Stimulated activated CD4-positive, alpha-beta T cell treated with anti-CD3 and anti-CD28 coated beads, Interleukin-12 subunit alpha, Interleukin-12 subunit beta, amount 100 ng/mL, for 4 hours (primary cell): ENCODE measurements around the gene TMX4.
"Not testable (repeated sequence)": the region's sequence is repeated elsewhere in the genome, so short reads cannot be mapped to it uniquely, and the experiment has no call there.

ENCODE experiments used
- DNase-seq: peaks from one replicate; pipeline ENCODE4 v3.0.0-alpha.2; 2020

The TMX4 gene, protein sequence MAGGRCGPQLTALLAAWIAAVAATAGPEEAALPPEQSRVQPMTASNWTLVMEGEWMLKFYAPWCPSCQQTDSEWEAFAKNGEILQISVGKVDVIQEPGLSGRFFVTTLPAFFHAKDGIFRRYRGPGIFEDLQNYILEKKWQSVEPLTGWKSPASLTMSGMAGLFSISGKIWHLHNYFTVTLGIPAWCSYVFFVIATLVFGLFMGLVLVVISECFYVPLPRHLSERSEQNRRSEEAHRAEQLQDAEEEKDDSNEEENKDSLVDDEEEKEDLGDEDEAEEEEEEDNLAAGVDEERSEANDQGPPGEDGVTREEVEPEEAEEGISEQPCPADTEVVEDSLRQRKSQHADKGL

DNA sequence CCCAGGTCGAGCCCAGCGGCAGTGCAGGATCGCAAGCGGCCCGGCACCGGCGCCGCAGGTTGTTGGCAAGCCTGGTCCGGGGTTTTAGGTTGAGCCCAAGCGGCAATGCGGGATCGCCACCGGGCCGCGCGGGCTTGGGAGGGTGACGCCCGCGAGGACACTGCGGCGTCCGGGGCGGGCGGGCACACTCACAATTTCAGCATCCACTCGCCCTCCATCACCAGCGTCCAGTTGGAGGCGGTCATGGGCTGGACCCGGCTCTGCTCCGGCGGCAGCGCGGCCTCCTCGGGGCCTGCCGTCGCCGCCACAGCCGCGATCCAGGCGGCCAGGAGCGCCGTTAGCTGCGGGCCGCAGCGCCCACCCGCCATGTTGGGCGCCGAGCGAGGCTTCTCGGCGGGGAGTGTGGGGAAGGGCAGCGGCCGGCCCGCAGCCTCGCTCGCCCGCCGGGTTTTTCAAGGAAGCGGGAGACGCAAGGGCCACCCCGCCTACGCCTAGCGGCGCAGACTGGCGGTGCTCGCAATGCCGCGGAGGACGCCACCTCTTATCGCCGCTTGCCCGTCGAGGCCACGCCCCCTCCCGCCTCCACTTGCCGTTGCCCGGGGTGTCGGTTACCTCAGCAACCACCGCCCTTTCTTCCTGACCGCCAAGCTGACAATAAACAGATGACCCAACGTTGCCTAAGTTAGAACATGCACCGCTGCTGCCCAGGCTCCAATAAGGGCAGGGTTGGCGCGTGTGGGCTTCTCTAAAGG lies at the start of gene TMX4:
TMX4 (minus strand) TSS at position 516 of the 752 bp plus-strand sequence; CDS start at position 368, 148 bp downstream.
- peak; percentile 90 for DNase-seq

DNA sequence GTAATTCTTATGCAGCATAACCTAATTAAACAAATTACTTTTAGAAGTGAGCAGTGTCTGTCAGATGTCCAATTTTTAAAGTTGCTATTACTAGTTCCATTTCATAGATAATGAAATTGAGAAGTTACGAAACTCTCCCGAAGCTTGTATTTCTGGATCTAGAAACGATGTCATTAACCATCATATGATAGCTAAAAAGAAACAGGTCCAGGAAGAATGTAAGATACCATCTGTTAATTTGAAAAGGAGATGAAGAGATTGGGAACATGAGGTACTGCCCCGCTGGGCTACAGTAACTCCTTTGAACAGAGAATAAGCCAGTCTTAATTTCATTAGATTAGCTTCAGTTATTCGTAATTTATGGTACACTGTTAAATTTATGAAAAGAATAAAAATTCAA lies 47.5 kb upstream of the TMX4 start:
- DNase-seq = no peak

DNA sequence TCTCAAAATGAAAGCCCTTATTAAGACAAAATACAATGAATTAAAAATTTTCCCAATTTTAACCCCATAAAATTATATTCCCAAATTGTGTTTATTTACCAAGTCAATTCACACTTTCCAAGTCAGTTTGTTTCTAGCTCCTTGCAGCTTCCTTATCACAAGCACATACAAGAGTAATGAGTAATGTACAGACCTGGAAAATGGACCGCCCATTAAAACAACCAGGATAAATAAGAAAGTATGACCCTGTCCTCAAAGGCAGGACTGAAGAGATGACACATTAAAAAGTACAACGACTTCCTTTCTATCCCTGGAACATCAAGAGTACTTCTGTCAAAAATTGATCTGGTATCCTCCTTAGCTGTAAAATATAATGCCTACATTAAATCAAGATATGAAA lies 47.1 kb upstream of the TMX4 start:
- DNase-seq = no peak

DNA sequence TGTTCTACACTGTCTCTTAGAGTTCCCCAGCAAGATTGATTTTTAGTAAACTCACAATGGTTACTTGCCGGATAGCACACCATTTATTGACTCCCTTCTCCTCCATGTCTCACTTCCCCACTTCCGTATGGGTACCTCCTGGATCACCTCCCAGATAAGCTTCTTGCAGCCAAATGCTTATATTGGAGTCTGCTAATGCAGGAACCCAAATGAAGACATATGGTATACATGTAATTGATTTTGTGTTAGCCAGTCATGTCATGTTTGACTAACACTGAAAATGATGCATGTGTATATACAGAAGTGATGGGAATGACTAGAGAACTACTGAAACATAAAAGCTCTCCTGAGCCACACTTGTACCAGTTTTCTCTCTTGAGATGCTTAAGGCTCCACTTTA lies 46.1 kb upstream of the TMX4 start:
- DNase-seq = no peak

DNA sequence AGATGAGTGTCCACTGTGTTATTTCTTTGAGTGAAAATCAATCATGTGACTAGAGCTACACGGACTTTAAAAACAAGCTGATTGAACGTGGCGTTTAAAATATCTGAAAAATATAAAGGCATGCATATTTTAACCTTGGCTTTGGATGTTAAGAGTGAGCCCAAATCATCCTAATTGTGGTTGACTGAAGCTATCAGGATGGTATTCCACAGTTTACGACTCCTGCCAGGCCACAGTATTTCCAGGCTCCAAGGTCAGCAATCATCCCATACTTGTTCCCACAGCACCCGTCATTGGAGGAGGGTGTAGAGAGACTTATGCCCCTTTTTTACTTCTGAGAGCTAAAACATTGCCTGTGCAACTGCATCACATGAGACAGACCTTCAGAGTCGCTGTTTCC lies 43.2 kb upstream of the TMX4 start:
- no peak for DNase-seq

DNA sequence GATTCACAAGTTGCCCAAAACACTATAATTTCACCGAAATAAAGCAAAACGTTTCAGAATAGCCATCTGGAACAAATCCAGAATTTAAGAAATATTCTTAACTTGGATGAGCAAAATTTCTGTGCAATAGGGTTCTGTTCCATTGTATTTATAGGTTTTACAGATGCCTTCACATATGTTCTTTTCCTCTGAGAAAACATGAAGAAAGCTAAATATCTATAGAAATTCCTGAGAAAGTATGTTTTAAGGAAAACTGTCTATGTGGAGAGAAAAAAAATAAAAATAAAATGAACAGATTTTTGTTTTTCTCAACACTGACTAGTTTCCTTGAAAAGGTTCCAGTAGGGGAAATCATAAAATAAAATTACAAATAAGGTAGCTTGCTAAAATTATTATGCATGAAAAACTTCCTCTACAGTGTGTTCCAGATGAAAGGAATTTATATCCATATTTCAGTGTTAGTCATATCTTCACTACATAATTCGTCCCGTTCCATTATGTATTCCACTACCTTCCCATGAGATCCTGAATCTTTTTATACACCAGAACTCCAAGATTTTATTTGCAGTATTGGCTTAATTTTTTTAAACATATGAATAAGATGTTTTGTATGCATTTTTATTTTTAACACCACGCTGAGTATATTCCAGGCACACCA lies 42.4 kb upstream of the TMX4 start:
- DNase-seq = no peak

DNA sequence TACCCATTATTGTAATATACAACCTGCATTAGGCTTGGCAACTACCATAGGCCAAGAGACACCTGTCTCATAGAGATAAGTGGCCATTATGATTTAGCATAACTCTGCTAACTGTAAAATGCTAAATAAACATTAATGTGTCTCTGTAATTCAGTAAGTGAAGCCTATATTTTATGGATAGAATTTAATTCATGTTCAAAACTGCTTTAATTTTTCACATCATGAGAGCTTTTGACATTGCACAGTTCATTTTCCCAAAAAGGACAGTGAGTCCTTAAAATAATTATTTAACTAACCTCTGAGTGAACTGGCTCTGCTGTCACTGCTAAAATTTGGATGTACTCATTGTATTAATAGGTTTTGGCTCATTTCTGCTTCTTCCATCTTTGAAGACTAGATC lies 41.4 kb upstream of the TMX4 start:
- DNase-seq = no peak

DNA sequence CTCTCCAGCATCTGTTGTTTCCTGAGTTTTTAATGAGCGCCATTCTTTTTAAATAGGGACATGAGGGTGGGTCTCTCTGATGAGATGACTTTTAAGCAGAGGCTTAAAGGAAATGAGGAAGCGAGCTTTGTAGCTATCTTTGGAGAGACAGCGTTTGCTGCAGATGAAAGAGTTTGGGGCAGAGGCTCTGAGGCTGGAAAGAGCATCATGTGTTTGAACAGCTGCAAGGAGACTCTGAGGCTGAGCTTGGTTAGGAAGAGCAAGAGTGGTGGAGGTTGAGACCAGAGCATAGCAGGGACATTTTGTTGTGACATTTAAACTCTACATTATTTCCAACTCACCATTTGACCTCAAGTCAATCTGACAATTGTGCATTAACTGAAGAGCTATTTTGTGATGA lies 38.3 kb upstream of the TMX4 start:
- DNase-seq = no peak

DNA sequence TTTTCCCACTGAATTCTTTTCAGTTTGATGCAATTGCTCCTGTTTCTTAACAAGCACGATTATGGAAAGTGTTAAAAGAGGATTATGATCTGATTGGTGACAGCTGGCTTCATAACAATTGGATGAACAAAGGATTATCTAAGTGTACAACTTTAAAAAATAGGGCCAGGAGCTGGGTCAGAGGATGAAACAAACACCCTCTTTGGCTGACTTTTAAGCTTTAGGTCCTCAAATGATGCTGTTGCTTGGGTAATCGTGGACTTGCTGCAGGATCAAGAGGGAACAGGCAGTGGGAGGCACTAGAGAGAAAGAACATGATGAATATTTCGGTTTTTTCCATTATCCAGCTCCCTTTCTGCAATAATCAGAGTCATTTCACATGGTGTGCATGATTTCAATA lies 35.5 kb upstream of the TMX4 start:
- DNase-seq = no peak

DNA sequence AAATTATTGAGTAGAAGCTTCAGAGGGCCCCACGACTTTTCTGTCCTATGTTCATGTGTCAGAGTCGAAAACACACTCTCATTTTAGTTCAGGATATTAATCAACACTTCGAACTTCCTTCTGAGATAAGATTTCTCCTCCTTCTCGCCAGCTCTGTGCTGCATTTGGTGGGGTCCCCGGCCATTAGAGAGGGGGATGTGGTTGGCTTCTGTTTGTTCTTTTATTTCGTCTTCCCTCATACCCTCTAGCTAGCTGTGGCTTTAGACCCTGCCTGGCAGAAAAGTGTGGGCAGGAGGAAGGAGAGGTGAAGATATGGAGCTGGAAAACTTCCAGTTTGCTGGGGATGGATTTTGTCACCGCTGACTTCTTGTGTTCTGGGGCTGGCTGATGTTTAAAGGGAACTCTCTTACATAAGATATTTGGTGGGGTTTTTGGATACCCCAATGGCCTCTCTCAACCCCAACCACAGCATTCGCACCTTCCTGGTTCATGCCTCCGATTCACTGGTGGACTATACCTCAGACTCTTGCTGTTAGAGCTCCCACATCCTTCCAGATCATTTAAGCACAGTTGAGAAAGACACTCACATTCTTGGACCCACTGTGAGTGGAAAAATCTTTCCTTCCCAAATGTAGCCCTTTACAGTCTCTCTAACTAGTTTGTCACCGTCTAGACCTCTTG lies 30.7 kb upstream of the TMX4 start:
- no peak for DNase-seq

DNA sequence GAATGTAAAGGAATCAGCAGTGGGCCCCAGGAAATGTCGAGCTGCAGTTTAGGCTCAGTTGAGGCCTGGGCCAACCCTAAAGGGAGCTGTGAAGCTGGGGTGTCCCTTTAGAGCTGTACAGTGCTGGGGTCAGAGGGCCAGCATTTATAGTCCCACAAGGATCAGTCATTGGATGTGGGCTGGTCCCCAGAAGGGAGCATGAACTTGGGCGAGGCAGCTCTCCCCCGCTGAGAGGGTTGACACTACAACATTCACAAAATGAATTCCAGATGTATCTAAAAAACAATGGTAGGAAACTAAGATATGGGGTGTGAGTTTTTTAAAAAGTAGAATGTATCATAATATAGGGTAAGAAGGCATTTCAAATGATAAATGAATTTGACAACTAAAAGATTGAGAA lies 29.7 kb upstream of the TMX4 start:
- no peak for DNase-seq

DNA sequence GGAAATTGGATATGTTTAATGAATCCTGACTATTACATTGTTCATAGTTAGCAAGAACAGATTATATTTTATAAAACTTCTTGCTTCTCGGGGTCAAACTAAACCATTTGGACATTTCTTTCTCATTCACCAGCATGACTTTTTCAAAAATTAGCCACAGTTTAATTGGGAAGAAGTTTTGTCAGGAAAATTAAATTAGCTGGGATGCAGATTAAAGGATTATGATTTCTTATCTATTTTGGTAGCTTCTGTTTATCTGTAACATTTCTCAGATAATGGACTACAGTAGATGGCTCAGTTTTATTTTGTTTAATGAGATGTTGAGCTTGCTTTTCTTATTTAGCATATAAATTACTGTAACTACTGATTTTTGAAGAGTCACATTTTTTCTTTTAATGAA lies 26.4 kb upstream of the TMX4 start:
- DNase-seq = no peak

DNA sequence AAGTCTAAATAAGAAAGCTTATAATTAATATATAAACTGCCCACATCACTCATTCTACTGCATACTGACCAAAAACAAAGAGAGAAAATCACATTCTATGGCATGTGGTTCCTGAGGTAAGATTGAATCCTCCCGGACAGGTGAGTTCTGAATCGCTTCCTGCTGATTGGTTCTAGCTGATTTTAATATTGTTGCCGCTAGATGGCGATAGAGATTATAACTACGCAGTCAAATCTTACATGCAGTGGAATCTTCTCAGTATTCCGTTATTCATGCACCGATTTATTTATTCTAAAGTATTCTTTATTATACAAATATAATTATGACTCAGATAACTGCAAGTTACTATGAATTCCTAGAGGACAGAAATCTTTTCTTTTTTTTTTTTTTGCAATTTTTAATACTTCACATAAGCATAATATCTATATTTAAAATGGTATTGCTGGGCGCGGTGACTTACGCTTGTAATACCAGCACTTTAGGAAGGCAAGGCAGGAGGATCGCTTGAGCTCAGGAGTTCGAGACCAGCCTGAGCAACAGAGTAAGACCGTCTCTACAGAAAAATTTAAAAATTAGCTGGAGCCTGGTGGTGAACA lies 24.2 kb upstream of the TMX4 start:
- no peak for DNase-seq

DNA sequence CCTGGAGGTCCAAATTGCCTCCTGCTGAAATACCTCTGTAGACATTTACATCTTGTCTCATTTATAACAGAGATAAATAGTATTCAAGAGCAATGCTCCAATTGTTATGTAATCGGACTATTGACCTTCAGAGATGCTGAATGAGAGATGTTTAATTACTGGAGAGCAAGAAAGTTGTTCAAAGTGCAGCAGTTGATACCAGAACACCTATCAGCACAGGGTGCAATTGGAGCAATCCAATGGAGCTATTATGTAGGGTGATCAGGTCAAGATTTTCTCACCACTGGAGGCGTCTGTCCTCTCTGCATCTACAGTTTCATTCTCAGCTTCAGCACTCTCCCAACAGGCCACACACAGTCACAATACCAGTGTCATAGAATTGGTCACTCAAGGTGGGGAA lies 19.5 kb upstream of the TMX4 start:
- DNase-seq = no peak

DNA sequence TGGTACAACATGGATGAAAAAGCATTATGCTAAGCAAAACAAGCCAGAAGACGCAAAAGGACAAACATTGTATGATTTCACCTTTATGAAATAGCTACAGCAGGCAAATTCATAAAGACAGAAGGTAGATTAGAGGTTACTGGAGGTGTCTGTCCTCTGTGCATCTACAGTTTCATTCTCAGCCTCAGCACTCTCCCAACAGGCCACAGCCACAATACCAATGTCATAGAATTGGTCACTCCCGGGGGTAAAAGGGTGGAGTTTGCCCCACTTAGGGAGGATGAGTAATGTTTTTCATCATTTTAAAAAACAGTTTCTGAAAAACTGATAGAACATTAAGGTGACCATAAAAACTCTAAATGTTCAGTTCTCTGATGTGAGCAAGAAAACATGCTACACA lies 17.2 kb upstream of the TMX4 start:
- DNase-seq = no peak

DNA sequence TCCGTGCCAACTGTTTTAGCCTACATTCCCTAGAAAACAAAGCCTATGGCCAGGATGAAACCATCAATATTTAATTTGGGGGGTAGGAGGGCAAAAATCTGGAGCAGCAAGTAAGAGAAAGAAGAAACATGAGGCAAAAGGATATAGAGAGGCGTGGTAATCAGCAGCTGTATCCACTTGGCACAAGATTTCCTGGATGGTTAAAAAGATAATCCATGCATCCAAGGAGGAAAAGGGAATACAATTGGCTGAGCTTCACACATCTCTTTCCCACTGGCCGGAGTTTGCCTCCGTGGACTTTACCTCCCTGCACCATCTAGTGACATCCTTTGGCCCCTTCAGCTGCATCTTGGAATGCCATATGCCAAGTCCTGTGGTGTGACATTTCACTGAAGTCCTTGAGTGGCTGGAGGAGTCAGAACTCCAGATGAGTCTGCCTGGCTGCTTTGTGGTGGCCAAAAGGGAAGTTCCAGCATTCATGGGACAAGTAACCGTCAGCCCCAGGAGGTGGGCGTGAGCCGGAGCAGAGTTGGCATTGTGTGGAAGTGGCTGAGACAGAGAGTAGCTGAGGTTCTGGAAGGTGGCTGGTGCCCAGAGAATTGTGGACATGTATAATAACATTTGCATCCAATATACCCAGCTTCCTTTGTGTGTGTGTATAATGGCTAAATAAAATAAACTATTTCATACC lies 13.7 kb upstream of the TMX4 start:
- DNase-seq = no peak

DNA sequence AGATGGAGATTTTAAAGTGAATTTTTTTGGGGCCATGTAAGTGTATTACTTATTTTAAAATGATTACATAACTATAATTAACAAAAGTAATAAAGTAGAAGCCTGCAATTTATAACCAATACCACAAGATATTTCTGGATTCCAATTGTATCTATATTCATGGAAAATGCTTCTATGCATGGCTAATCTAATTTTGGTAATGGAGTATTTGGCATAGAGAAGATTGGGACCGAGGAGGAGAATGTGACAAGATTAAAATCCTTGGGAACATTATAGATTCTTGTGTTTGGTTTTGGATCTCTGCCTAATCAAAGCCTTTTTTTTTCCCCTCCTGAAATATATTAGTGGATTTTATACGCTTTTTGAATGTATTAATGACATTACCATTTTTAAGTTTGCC lies 12.9 kb upstream of the TMX4 start:
- no peak for DNase-seq

DNA sequence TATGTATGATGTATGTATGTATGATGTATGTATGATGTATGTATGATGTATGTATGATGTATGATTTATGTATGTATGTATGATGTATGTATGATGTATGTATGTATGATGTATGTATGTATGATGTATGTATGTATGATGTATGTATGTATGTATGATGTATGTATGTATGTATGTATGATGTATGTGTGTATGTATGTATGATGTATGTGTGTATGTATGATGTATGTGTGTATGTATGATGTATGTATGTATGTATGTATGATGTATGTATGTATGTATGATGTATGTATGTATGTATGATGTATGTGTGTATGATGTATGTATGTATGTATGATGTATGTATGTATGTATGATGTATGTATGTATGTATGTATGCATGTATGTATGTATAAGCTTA lies 12.0 kb upstream of the TMX4 start:
- not testable (repeated sequence) for DNase-seq

DNA sequence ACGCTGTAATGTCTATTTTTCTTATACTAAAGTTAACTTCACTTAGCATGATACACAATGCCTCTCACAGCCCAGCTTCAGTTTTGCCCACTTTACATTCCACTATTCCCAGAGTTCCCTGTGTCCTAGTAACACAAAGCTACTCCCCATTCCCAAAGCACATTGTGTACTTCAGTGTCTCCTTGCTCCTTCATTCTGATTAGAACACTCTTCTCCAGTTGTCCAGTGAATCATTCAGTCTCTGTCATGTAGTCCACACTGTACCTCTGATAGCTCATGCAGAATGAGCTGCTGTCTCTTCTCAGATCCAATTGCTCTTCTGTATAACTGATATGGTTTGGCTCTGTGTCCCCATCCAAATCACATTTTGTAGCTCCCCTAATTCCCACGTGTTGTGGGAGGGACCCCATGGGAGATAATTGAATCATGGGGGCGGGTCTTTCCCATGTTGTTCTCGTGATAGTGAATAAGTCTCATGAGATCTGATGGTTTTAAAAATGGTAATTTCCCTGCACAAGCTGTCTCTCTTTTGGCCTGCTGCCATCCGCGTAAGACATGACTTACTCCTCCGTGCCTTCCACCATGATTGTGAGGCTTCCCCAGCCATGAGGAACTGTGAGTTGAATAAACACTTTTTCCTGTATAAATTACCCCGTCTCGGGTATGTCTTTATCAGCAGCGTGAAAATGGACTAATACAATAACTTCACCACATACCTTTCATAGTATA lies 2.1 kb upstream of the TMX4 start:
- DNase-seq = no peak

DNA sequence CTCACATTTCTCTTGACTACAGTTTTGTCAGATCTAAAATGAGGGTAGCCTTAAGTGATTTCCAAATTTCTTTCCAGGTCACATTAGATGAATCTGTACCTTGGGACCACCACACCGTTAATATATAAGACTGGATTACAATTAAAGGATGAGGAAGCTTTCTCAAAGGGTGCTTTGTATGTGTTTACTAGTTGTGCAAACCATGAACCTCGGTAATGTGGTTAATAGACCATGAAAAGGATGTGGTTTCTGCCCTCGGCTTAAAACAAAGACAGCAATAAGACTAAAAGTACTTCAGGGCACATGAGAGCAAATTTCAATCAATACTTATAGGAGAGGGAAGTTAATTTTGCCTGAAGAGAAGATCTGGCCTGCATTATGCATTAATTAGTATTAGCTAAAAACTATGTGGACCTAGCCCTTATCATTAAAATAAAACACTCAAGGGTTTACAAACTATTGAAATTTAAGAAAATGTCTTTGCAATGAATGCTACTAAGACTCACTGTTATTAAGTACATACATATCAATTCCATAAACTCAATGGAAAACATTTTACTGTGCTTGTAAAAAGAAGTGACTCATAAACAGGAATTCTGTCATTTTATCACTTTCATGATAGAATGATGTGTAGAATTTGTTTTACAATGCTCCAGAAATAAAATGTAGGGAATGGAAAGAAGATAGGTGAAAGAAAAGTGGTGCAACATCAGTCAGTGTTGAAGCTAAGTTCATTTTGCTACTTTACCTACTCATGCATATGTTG lies 936 bp upstream of the TMX4 start:
- no peak for DNase-seq

DNA sequence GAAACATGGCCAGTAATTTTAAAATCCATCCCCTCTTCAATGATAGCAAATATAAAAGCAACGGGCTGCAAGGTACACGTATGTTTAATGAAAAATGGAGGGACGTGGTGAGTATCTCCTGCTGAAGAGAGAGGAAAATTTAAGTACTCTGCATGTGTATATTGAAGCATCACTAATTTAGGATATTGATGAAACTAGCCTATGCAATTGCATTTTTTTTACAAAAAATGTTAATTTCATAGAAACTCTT lies 362 bp upstream of the TMX4 start:
- no peak for DNase-seq

DNA sequence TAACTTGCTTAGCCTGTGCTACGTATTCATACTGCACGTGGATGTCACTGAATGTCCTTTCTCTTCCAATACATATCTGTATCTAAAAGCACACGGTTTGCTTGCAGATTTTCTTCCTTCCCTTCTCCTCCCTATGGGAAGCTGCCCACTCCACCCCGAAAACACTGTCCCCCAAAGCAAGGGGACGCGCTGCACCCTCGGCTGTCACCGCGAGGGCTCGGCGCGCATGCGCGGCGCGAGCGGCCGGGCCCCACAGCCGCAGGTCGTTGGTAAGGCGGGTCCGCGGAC lies 659 bp downstream of the TMX4 start:
- peak; percentile 59 for DNase-seq
